T-helper 17 cell (primary cell): ENCODE results near the gene ADGRL3. TPM values are rescaled to one million over a fixed set of nuclear protein-coding genes. Genes with fewer than 3 reads are reported as not detected.

Source experiments
- ATAC-seq: fragments of 150-1000 bp; cut with Tn5 transposase; 2 replicates; pipeline ENCODE4 v1.10.0; 2021; ENCODE audit warnings: mild to moderate bottlenecking, moderate library complexity
- DNase-seq, 3 donors: peaks; one replicate each; pipeline versions ENCODE4 v3.0.0 to v3.0.0-alpha.2; 2020 to 2021
- H3K9me3 ChIP-seq: one replicate; pipeline ENCODE4 v1.7.0; 2013; ENCODE audit warnings: low read length, mild to moderate bottlenecking; ENCODE audit not compliant: control insufficient read depth, poor library complexity, severe bottlenecking
- H3K27ac Mint-ChIP-seq: one replicate; pipeline ENCODE4 v1.8.0; 2022; ENCODE audit warnings: mild to moderate bottlenecking, moderate library complexity, mixed read lengths
- H3K27me3 Mint-ChIP-seq: one replicate; pipeline ENCODE4 v1.8.0; 2022; ENCODE audit warnings: mixed read lengths
- H3K36me3 Mint-ChIP-seq: one replicate; pipeline ENCODE4 v1.8.0; 2022; ENCODE audit warnings: low read depth, mixed read lengths
- H3K4me1 Mint-ChIP-seq: one replicate; pipeline ENCODE4 v1.8.0; 2022; ENCODE audit warnings: mild to moderate bottlenecking, mixed read lengths
- H3K4me3 Mint-ChIP-seq: one replicate; pipeline ENCODE4 v1.8.0; 2022; ENCODE audit warnings: mild to moderate bottlenecking, moderate library complexity, mixed read lengths
- total RNA-seq, 4 donors: library from RNA in 2 of 4; stranded (reverse) in 2 of 4; gene quantifications; one replicate each; pipeline ENCODE4 v1.2.3 and lab custom pipeline; 2022 to 2026

Gene ADGRL3
- total RNA-seq, 2 donors from 2014 or later: not detected

GRCh38 chr4:61556277-61556676, 356.2 kb downstream of the ADGRL3 start:
- ATAC-seq (no peak), DNase-seq (no peak)
- Mint-ChIP-seq H3K4me1 (no peaks in the 10 kb centered on the region), H3K4me3 (no peak overlapping the region), H3K27ac (no peak overlapping the region), H3K27me3 (no peaks in the 10 kb centered on the region), H3K36me3 (no peaks in the 10 kb centered on the region)
- H3K9me3 ChIP-seq: peaks cover 2% of the 10 kb centered on the region

DNA sequence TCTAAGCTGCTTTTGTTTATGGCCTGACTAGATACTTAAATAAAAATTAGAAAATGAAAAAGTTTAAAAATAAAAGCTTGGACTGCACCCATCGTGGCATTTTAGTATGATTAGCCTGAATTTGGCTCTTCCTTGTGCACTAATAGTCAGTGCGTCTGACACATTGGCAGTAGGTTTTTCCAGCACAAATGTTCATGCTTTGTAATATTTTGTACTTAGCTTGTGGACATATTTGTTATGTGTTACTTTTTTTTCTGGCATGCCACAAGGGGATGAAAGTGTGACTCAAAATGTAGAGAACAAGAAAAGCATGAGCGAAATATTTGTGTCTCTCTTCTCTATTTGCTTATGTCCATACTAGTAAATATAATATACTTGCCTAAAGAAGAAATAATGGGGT, 359.3 kb downstream of the ADGRL3 start:
- Mint-ChIP-seq H3K4me1 (no peaks in the 10 kb centered on the region), H3K4me3 (no peak overlapping the region), H3K36me3 (no peaks in the 10 kb centered on the region), H3K27me3 (no peaks in the 10 kb centered on the region), H3K27ac (no peak overlapping the region)
- ATAC-seq (no peak), DNase-seq (no peak)
- H3K9me3 ChIP-seq: peaks cover 2% of the 10 kb centered on the region

GRCh38 chr4:61561028-61561427, 360.9 kb downstream of the ADGRL3 start:
- Mint-ChIP-seq H3K36me3 (no peaks in the 10 kb centered on the region), H3K27ac (no peak overlapping the region), H3K4me1 (no peaks in the 10 kb centered on the region), H3K4me3 (no peak overlapping the region), H3K27me3 (no peaks in the 10 kb centered on the region)
- ATAC-seq: no peak
- no peaks in the 10 kb centered on the region for H3K9me3 ChIP-seq
- no peak for DNase-seq

GRCh38 chr4:61571761-61572559, 371.8 kb downstream of the ADGRL3 start:
- ATAC-seq: no peak
- no peak for DNase-seq
- Mint-ChIP-seq H3K4me1 (no peaks in the 10 kb centered on the region), H3K4me3 (no peak overlapping the region), H3K27me3 (no peaks in the 10 kb centered on the region), H3K36me3 (no peaks in the 10 kb centered on the region), H3K27ac (no peak overlapping the region)
- H3K9me3 ChIP-seq: no peaks in the 10 kb centered on the region

DNA sequence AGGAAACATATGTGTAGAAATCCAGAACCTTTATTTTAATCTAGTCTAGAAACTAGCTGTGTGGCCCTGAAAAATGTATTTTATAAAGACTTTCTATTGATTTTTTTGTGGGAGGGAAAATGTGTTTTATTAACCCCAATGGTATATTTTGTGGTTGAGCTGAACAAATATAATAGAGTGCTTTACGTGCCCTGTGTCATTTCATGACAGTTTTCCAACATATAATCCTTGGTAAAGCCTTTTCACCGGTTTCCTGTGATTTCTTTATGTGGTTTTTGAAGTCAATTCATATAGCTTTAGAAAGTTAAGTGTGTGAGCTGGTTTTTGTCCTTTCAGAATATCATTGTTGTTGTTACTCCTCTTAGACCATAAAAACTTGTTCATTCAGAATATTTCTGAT, 375.7 kb downstream of the ADGRL3 start:
- no peaks in the 10 kb centered on the region for H3K27me3 Mint-ChIP-seq
- no peaks in the 10 kb centered on the region for H3K36me3 Mint-ChIP-seq
- H3K27ac Mint-ChIP-seq: no peak overlapping the region
- no peak for ATAC-seq
- peaks cover 2% of the 10 kb centered on the region for H3K9me3 ChIP-seq
- no peak for DNase-seq
- H3K4me1 Mint-ChIP-seq: no peaks in the 10 kb centered on the region
- no peak overlapping the region for H3K4me3 Mint-ChIP-seq

- DNase-seq (no peak), ATAC-seq (no peak)
- Mint-ChIP-seq H3K4me3 (no peak overlapping the region), H3K27ac (no peak overlapping the region), H3K36me3 (no peaks in the 10 kb centered on the region), H3K4me1 (no peaks in the 10 kb centered on the region), H3K27me3 (no peaks in the 10 kb centered on the region)
- H3K9me3 ChIP-seq: peaks cover 2% of the 10 kb centered on the region
Measured at GRCh38 chr4:61579786-61580185, 379.7 kb downstream of the ADGRL3 start.

DNA sequence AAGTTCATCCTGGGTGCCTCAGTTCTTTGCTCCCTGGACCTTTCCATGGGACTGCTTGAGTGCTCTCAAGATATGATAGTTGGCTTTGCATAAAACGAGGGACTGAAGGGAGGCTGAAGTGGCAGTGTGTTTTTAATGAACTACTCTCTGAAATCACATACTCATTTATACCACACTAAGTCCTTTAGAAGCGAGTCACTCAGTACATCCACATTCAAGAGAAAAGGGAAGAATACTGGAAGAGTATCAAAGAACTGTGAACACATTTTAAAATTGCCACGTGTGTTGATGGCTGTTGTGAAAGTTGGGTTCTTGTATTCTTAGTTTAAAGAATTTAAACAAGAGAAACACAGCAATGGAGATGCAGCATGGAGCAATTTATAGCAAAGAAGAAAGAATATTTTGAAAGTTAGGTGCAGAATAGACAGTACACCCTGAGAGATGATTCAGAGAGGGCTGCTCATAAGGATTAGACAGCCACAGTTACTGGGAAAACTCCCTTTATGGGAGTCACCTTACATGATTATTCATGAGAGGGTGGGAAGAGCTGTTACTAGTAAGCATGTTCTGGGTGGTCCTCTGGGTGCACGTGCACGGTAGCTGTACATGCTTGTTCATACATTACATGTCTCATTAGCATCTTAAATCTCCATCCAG, 380.7 kb downstream of the ADGRL3 start:
- H3K4me1 Mint-ChIP-seq: no peaks in the 10 kb centered on the region
- no peaks in the 10 kb centered on the region for H3K27me3 Mint-ChIP-seq
- H3K27ac Mint-ChIP-seq: no peak overlapping the region
- H3K9me3 ChIP-seq: peaks cover 2% of the 10 kb centered on the region
- H3K36me3 Mint-ChIP-seq: no peaks in the 10 kb centered on the region
- no peak overlapping the region for H3K4me3 Mint-ChIP-seq
- DNase-seq (no peak), ATAC-seq (no peak)

DNA sequence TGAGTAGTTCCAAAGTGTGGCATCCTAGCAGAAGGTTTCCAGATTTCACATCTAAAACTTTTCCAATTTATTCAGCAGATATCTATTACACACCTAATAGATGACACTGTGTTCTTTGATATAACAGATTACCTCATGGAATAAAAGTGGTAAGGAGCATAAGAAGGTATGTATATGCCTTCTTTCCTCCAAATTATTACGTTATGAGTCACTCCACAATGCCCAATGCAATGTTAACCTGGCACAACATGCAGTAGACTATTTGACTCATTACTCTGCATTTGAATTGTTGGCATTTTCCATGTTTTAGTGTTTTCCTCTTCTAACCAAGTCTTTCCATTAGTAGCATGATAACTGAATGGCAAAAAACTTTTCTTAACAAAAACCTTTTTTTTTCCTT, 383.6 kb downstream of the ADGRL3 start:
- no peak for DNase-seq
- H3K36me3 Mint-ChIP-seq: no peaks in the 10 kb centered on the region
- no peaks in the 10 kb centered on the region for H3K4me1 Mint-ChIP-seq
- no peaks in the 10 kb centered on the region for H3K27me3 Mint-ChIP-seq
- H3K9me3 ChIP-seq: peaks cover 2% of the 10 kb centered on the region
- no peak overlapping the region for H3K4me3 Mint-ChIP-seq
- ATAC-seq: no peak
- H3K27ac Mint-ChIP-seq: no peak overlapping the region

- Mint-ChIP-seq H3K4me3 (no peak overlapping the region), H3K36me3 (no peaks in the 10 kb centered on the region), H3K27me3 (no peaks in the 10 kb centered on the region), H3K4me1 (no peaks in the 10 kb centered on the region), H3K27ac (no peak overlapping the region)
- ATAC-seq: no peak
- no peaks in the 10 kb centered on the region for H3K9me3 ChIP-seq
- DNase-seq: no peak
Measured at GRCh38 chr4:61588621-61589402, 388.7 kb downstream of the ADGRL3 start.

- no peaks in the 10 kb centered on the region for H3K27me3 Mint-ChIP-seq
- no peak for DNase-seq
Measured at GRCh38 chr4:61590881-61591280, 390.8 kb downstream of the ADGRL3 start.

GRCh38 chr4:61596606-61597340, 396.6 kb downstream of the ADGRL3 start:
- H3K9me3 ChIP-seq: no peaks in the 10 kb centered on the region
- no peak overlapping the region for H3K4me3 Mint-ChIP-seq
- no peak for DNase-seq
- no peak for ATAC-seq
- H3K4me1 Mint-ChIP-seq: no peaks in the 10 kb centered on the region
- no peaks in the 10 kb centered on the region for H3K36me3 Mint-ChIP-seq
- no peak overlapping the region for H3K27ac Mint-ChIP-seq
- no peaks in the 10 kb centered on the region for H3K27me3 Mint-ChIP-seq

More at GRCh38 chr4:61590881-61591280, 390.8 kb downstream of the ADGRL3 start:
- no peak for ATAC-seq
- H3K4me3 Mint-ChIP-seq: no peak overlapping the region
- H3K9me3 ChIP-seq: no peaks in the 10 kb centered on the region
- no peaks in the 10 kb centered on the region for H3K36me3 Mint-ChIP-seq
- H3K4me1 Mint-ChIP-seq: no peaks in the 10 kb centered on the region
- H3K27ac Mint-ChIP-seq: no peak overlapping the region

GRCh38 chr4:61603086-61603485, 403.0 kb downstream of the ADGRL3 start:
- Mint-ChIP-seq H3K36me3 (no peaks in the 10 kb centered on the region), H3K27ac (no peak overlapping the region), H3K4me3 (no peak overlapping the region), H3K4me1 (no peaks in the 10 kb centered on the region), H3K27me3 (no peaks in the 10 kb centered on the region)
- ATAC-seq: no peak
- DNase-seq: no peak
- no peaks in the 10 kb centered on the region for H3K9me3 ChIP-seq

DNA sequence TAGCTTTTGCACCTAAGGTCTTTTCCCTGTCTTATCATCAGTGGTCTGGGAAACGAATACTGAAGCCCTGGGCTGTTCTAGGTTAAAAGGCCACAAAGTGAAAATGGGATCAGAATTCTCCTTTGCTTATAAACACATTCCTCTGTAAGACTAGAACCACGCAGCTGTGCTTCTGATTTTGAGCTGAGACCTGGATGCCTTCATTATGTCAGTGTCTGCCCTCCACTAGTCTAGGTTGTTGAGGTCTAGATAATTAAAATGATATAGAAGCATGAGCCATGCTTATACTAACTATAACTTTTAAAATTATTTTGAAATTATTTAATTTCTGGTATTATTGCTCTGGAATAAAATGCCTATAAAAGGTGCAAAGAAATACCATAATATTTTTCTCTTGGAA, 403.9 kb downstream of the ADGRL3 start:
- no peaks in the 10 kb centered on the region for H3K9me3 ChIP-seq
- no peak for DNase-seq
- Mint-ChIP-seq H3K36me3 (no peaks in the 10 kb centered on the region), H3K27me3 (no peaks in the 10 kb centered on the region), H3K4me3 (no peak overlapping the region), H3K4me1 (no peaks in the 10 kb centered on the region), H3K27ac (no peak overlapping the region)
- no peak for ATAC-seq
